Fibroblast of pulmonary artery (primary cell): Measurements from ENCODE around the gene KCNQ1.

Experiments used
- DNase-seq: peaks from one replicate; pipeline ENCODE4 v3.0.0-alpha.2; 2010; ENCODE audit warnings: low read depth
- H3K4me3 ChIP-seq: replicated peaks from 2 replicates; pipeline ENCODE4 v1.5.1; 2011; ENCODE audit warnings: low read depth, mild to moderate bottlenecking, control low read depth, low read length, moderate library complexity
- CTCF ChIP-seq: IDR thresholded peaks from 2 replicates; pipeline ENCODE4 v1.5.1; 2011; ENCODE audit warnings: mild to moderate bottlenecking, control low read depth, low read length, inconsistent platforms; ENCODE audit errors: missing control alignments

KCNQ1 gene

GRCh38 chr11:2759228-2760195, 314.7 kb downstream of the KCNQ1 start:
- TF ChIP-seq CTCF: no peak
- no peak for DNase-seq
- no peak overlapping the region for H3K4me3 ChIP-seq

- no peak overlapping the region for H3K4me3 ChIP-seq
- TF ChIP-seq CTCF: no peak
- DNase-seq: no peak
Observed at GRCh38 chr11:2760196-2760871, 315.5 kb downstream of the KCNQ1 start.

- TF ChIP-seq CTCF: no peak
- H3K4me3 ChIP-seq: no peak overlapping the region
- no peak for DNase-seq
Observed at GRCh38 chr11:2761131-2762030, 316.6 kb downstream of the KCNQ1 start.

GRCh38 chr11:2762031-2762380, 317.2 kb downstream of the KCNQ1 start:
- DNase-seq: no peak
- TF ChIP-seq CTCF: no peak
- H3K4me3 ChIP-seq: no peak overlapping the region

- H3K4me3 ChIP-seq: no peak overlapping the region
- no peak for TF ChIP-seq CTCF
- DNase-seq: no peak
Observed at GRCh38 chr11:2762451-2762850, 317.6 kb downstream of the KCNQ1 start.

- DNase-seq: no peak
- no peak for TF ChIP-seq CTCF
Observed at GRCh38 chr11:2763984-2764383, 319.2 kb downstream of the KCNQ1 start.

More at GRCh38 chr11:2763984-2764383, 319.2 kb downstream of the KCNQ1 start:
- H3K4me3 ChIP-seq: no peak overlapping the region
